ENCODE data around the gene NOTCH1. TPM values are rescaled to one million over a fixed set of nuclear protein-coding genes. Genes with fewer than 3 reads are reported as not detected.
A peak's percentile ranks its signal among the peaks of the same experiment; 100 is the strongest.

NOTCH1 gene
- total RNA-seq, 2 experiments from 2014 or later = 17.6 to 17.9 TPM

DNA sequence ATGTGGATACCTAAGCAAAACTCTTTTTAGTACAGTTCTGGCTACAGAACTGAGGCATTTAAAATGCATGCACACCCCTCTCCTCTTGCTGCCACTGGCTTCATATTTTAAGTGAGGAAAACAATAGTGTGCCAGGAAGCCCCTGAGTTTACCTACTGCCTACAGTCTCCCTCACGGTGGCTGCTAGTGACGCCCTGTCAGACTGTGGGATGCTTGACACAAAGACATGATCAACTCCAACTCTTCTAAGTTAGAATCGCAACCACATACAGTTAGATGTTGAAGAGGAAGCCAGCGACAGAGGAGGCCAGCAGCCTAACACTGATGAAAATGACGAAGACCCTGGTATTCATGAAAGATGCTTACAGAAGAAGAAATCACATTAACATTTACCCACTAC, 64.3 kb downstream of the NOTCH1 start:
- ChIA-PET CTCF (ENCODE audit: unreplicated experiment) (no interaction called here), POLR2A (no interaction called here)
- Histone ChIP-seq H3K79me2 (ENCODE audit: insufficient read depth, low read depth, low read length) (peaks cover 46% of the 10 kb centered on the region), H2AFZ (ENCODE audit: low read length) (no peak overlapping the region), H3K4me3 (ENCODE audit: low read depth, low read length, poor library complexity, severe bottlenecking) (peak overlapping the region; percentile 97), H3K9me2 (ENCODE audit: insufficient read depth, low read length) (no peaks in the 10 kb centered on the region), H4K20me1 (ENCODE audit: insufficient read depth, low read length) (peaks cover 10% of the 10 kb centered on the region; the same call in 1 of the 2 replicates), H3K9me3 (ENCODE audit: low read length) (no peaks in the 10 kb centered on the region), H3K4me2 (ENCODE audit: low read length) (peak overlapping the region; percentile 92), H3K27ac (ENCODE audit: low read depth, low read length, poor library complexity, severe bottlenecking) (peak overlapping the region; percentile 71), H3K4me1 (ENCODE audit: insufficient read depth, low read length, poor library complexity, severe bottlenecking) (peaks cover 16% of the 10 kb centered on the region), H3K36me3 (ENCODE audit: insufficient read depth, low read length) (peaks cover 27% of the 10 kb centered on the region)
- no peak for DNase-seq (ENCODE audit: low spot score)
- no TSS peak for BruUV-seq (replicated peaks)
- TF ChIP-seq EZH2phosphoT487 (IDR thresholded peaks at IDR 0.05; ENCODE audit: borderline replicate concordance, low read depth, low read length) = no peak
- TF ChIP-seq, protein P1, sequence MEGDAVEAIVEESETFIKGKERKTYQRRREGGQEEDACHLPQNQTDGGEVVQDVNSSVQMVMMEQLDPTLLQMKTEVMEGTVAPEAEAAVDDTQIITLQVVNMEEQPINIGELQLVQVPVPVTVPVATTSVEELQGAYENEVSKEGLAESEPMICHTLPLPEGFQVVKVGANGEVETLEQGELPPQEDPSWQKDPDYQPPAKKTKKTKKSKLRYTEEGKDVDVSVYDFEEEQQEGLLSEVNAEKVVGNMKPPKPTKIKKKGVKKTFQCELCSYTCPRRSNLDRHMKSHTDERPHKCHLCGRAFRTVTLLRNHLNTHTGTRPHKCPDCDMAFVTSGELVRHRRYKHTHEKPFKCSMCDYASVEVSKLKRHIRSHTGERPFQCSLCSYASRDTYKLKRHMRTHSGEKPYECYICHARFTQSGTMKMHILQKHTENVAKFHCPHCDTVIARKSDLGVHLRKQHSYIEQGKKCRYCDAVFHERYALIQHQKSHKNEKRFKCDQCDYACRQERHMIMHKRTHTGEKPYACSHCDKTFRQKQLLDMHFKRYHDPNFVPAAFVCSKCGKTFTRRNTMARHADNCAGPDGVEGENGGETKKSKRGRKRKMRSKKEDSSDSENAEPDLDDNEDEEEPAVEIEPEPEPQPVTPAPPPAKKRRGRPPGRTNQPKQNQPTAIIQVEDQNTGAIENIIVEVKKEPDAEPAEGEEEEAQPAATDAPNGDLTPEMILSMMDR (conservative IDR thresholded peaks at IDR 0.05; ENCODE audit: low read length) = no peak
- intact Hi-C loops (cut with micrococcal nuclease; ENCODE audit: unreplicated experiment) = no loop called here

DNA sequence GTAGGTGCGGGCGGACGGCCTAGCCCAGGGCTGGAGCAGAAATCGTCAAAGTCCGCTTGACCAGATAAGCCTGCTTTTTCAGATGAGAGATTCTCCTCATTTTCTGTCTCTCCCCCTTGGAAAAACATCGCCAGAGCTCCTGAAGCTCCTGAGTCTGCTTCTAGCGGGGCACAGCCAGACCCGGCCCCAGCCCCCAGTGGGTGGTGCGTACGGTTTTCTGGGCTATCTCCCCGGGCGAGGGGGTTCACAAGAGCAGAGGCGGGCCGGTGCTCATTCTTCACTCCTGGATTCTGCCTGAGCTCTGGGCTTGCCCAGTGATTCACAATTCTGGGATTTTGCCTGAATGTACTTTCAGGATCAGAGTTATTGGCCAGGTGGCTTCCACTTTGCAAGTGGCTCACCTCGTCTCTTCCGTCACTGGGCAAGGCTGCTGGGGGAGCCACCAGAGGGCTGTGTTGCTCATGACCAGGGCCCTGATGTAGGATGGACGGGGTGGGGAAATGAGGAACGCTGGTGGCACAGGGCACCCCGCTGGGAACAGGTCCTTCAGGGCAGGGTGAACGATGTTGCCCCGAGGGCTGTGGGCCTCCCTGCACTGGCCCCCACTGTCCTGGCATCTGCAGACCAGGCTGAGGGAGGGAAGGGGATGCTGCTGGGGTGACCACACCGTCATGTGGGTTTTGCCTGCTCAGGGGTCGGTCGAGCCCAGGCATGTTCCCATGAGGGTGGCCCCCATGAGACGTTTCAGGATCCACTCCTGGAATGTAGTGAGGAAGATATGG, 69.3 kb downstream of the NOTCH1 start:
- ChIA-PET POLR2A (no interaction called here), CTCF (ENCODE audit: unreplicated experiment) (no interaction called here)
- H3K4me1 ChIP-seq (ENCODE audit: insufficient read depth, low read length, poor library complexity, severe bottlenecking) = peaks cover 3% of the 10 kb centered on the region
- H3K4me3 ChIP-seq (ENCODE audit: low read depth, low read length, poor library complexity, severe bottlenecking) = no peak overlapping the region
- H3K9me2 ChIP-seq (ENCODE audit: insufficient read depth, low read length) = no peaks in the 10 kb centered on the region
- TF ChIP-seq EZH2phosphoT487 (IDR thresholded peaks at IDR 0.05; ENCODE audit: borderline replicate concordance, low read depth, low read length) = no peak
- TF ChIP-seq, protein P1 (conservative IDR thresholded peaks at IDR 0.05; ENCODE audit: low read length) = no peak
- H4K20me1 ChIP-seq (ENCODE audit: insufficient read depth, low read length) = peaks cover 5% of the 10 kb centered on the region; the same call in 1 of the 2 replicates
- no peak overlapping the region for H3K4me2 ChIP-seq (ENCODE audit: low read length)
- intact Hi-C loops (cut with micrococcal nuclease; ENCODE audit: unreplicated experiment) = no loop called here
- H2AFZ ChIP-seq (ENCODE audit: low read length) = no peak overlapping the region
- no peaks in the 10 kb centered on the region for H3K9me3 ChIP-seq (ENCODE audit: low read length)
- H3K79me2 ChIP-seq (ENCODE audit: insufficient read depth, low read depth, low read length) = peaks cover 33% of the 10 kb centered on the region
- no peak overlapping the region for H3K27ac ChIP-seq (ENCODE audit: low read depth, low read length, poor library complexity, severe bottlenecking)
- no peak for DNase-seq (ENCODE audit: low spot score)
- peaks cover 77% of the 10 kb centered on the region for H3K36me3 ChIP-seq (ENCODE audit: insufficient read depth, low read length)
- no TSS peak for BruUV-seq (replicated peaks)
